HepG2 (cell line): ENCODE data around the gene ACOT8. TPM values are rescaled to one million over a fixed set of nuclear protein-coding genes. Genes with fewer than 3 reads are reported as not detected.

ENCODE experiments used
- ARHGAP35 ChIP-seq: sonication (generic); formaldehyde crosslinking; IDR thresholded peaks from 2 replicates; pipeline ENCODE4 v1.9.0; 2022; ENCODE audit warnings: mild to moderate bottlenecking, inconsistent platforms, moderate library complexity, missing genetic modification reagents, borderline replicate concordance
- CTCF ChIP-seq: sonication (generic); formaldehyde crosslinking; IDR thresholded peaks from 2 replicates; pipeline ENCODE4 v1.5.0; 2020; ENCODE audit warnings: mild to moderate bottlenecking, missing genetic modification reagents, moderate library complexity
- ETV5 ChIP-seq: IDR thresholded peaks from 2 replicates; pipeline ENCODE4 v1.6.1; 2018; ENCODE audit warnings: missing biosample characterization, missing genetic modification reagents, inconsistent platforms, borderline replicate concordance
- FOXO1 ChIP-seq: sonication (generic); formaldehyde crosslinking; IDR thresholded peaks from 2 replicates; pipeline ENCODE4 v1.4.0; 2020; ENCODE audit warnings: missing genetic modification reagents
- GATAD1 ChIP-seq: IDR thresholded peaks from 2 replicates; pipeline ENCODE4 v1.6.1; 2016; ENCODE audit warnings: missing genetic modification reagents, missing compliant biosample characterization
- GLI4 ChIP-seq: sonication (generic); formaldehyde crosslinking; IDR thresholded peaks from 2 replicates; pipeline ENCODE4 v1.5.1; 2020; ENCODE audit warnings: missing genetic modification reagents, mild to moderate bottlenecking, moderate library complexity, borderline replicate concordance
- HNRNPH1 ChIP-seq: fragments of 200-400 bp; formaldehyde crosslinking; optimal IDR thresholded peaks from 2 replicates; pipeline ENCODE3; 2017; ENCODE audit warnings: mild to moderate bottlenecking, low read depth, low read length
- IKZF4 ChIP-seq: sonication (generic); formaldehyde crosslinking; IDR thresholded peaks from 2 replicates; pipeline ENCODE4 v1.5.1; 2020; ENCODE audit warnings: borderline replicate concordance, mild to moderate bottlenecking, low read depth, missing genetic modification reagents; ENCODE audit errors: not compliant biosample characterization
- KLF11 ChIP-seq: IDR thresholded peaks from 2 replicates; pipeline ENCODE4 v1.6.1; 2016; ENCODE audit warnings: missing compliant biosample characterization
- MAZ ChIP-seq, 2 experiments: sonication (generic) in 1 of 2; formaldehyde crosslinking in 1 of 2; IDR thresholded peaks; 2 replicates each; pipeline versions ENCODE4 v1.5.0 to v1.6.1; 2012 to 2020; ENCODE audit warnings: low read depth in 2 of 2, mild to moderate bottlenecking in 2 of 2, borderline replicate concordance in 1 of 2, improper control_type of control experiment in 1 of 2, low read length in 1 of 2, missing genetic modification reagents in 1 of 2, moderate library complexity in 1 of 2
- MXD4 ChIP-seq: IDR thresholded peaks from 2 replicates; pipeline ENCODE4 v1.6.1; 2016; ENCODE audit warnings: mild to moderate bottlenecking, missing biosample characterization, missing genetic modification reagents
- PAF1 ChIP-seq: IDR thresholded peaks from 2 replicates; pipeline ENCODE4 v1.6.1; 2016; ENCODE audit warnings: missing genetic modification reagents, missing compliant biosample characterization
- RBFOX2 ChIP-seq: fragments of 200-400 bp; formaldehyde crosslinking; IDR thresholded peaks from 2 replicates; pipeline ENCODE4 v1.6.1; 2017; ENCODE audit warnings: low read depth, mild to moderate bottlenecking, low read length
- RCOR2 ChIP-seq: IDR thresholded peaks from 2 replicates; pipeline ENCODE4 v1.6.1; 2016; ENCODE audit warnings: missing biosample characterization, missing genetic modification reagents
- SNAI1 ChIP-seq: sonication (generic); formaldehyde crosslinking; IDR thresholded peaks from 2 replicates; pipeline ENCODE4 v1.5.0; 2020; ENCODE audit warnings: mild to moderate bottlenecking, missing genetic modification reagents, borderline replicate concordance
- SP1 ChIP-seq, 2 experiments: fragments of 450-650 bp in 1 of 2; sonication (generic) in 1 of 2; formaldehyde crosslinking in 1 of 2; IDR thresholded peaks; 2 replicates each; pipeline versions ENCODE4 v1.4.0 to v1.6.1; 2016 to 2020; ENCODE audit warnings: missing genetic modification reagents in 1 of 2
- THAP11 ChIP-seq: IDR thresholded peaks from 2 replicates; pipeline ENCODE4 v1.6.1; 2016; ENCODE audit warnings: missing biosample characterization, missing genetic modification reagents
- ZBTB7B ChIP-seq: sonication (generic); formaldehyde crosslinking; IDR thresholded peaks from 2 replicates; pipeline ENCODE4 v1.4.0; 2020; ENCODE audit warnings: missing genetic modification reagents
- ZMYM4 ChIP-seq: sonication (generic); formaldehyde crosslinking; IDR thresholded peaks from 2 replicates; pipeline ENCODE4 v1.8.1; 2023; ENCODE audit warnings: mild to moderate bottlenecking, missing genetic modification reagents
- ZNF12 ChIP-seq: sonication (generic); formaldehyde crosslinking; IDR thresholded peaks from 2 replicates; pipeline ENCODE4 v1.5.0; 2020; ENCODE audit warnings: missing genetic modification reagents
- ZNF577 ChIP-seq: sonication (generic); formaldehyde crosslinking; IDR thresholded peaks from 2 replicates; pipeline ENCODE4 v1.4.0; 2020; ENCODE audit warnings: mild to moderate bottlenecking, low read depth, missing genetic modification reagents, borderline replicate concordance
- ZNF704 ChIP-seq: sonication (generic); formaldehyde crosslinking; IDR thresholded peaks from 2 replicates; pipeline ENCODE4 v1.8.1; 2023; ENCODE audit warnings: mild to moderate bottlenecking, inconsistent platforms, moderate library complexity, missing genetic modification reagents, borderline replicate concordance
- ZSCAN21 ChIP-seq: sonication (generic); formaldehyde crosslinking; IDR thresholded peaks from 2 replicates; pipeline ENCODE4 v1.8.0; 2022; ENCODE audit warnings: mild to moderate bottlenecking, missing genetic modification reagents, moderate library complexity, borderline replicate concordance
- polyA plus RNA-seq, 8 experiments: library from polyadenylated mRNA; depleted of rRNA in 3 of 8; stranded (reverse) in 7 of 8; unstranded in 1 of 8; fragments of >200 nt; fragmentation: Illumina TruSeq in 4 of 8; extraction: Trizol in 4 of 8; gene quantifications; 2 replicates each; pipeline versions ENCODE4 v1.2.1 to v1.2.3, GENCODE V29; 2011 to 2016; ENCODE audit warnings: low read depth in 4 of 8, missing spikeins in 1 of 8, mixed read lengths in 1 of 8; ENCODE audit not compliant: insufficient read depth in 1 of 8
- total RNA-seq, 5 experiments: library from RNA; depleted of rRNA; stranded (reverse); fragments of >200 nt; fragmentation: Illumina TruSeq; extraction: Trizol; gene quantifications; 2 replicates each; pipeline ENCODE4 v1.2.3, GENCODE V29; 2016; ENCODE audit warnings: low read depth in 1 of 5
- TF ChIP-seq, protein P1 (sequence below): sonication (generic); formaldehyde crosslinking; IDR thresholded peaks from 2 replicates; pipeline ENCODE4 v1.4.0; 2020; ENCODE audit warnings: mild to moderate bottlenecking, missing genetic modification reagents
- TF ChIP-seq, protein P2 (sequence below): sonication (generic); formaldehyde crosslinking; IDR thresholded peaks from 2 replicates; pipeline ENCODE4 v1.4.0; 2020; ENCODE audit warnings: missing genetic modification reagents, low read depth, mild to moderate bottlenecking, borderline replicate concordance

ACOT8 gene
- total and polyA plus RNA-seq, 2 of the 13 experiments (the other 11 are each of a cell fraction or from before 2014, with no cell fraction given), result 31.4 to 45.5 TPM

- TF ChIP-seq CTCF (CRISPR knock-in tag) (no peak), SNAI1 (no peak), RBFOX2 (peak; percentile 61), ZNF577 (no peak), ZNF704 (peak; percentile 90), ZMYM4 (CRISPR knock-in tag) (peak; percentile 93), PAF1 (CRISPR knock-in tag) (peak; percentile 69; the same call in 1 of the 2 replicates), IKZF4 (CRISPR knock-in tag) (peak; percentile 61), ETV5 (CRISPR knock-in tag) (peak; percentile 57), SP1 (IDR thresholded peaks at IDR 0.05) (no peak), SP1 (CRISPR knock-in tag; IDR thresholded peaks at IDR 0.05) (peak; percentile 50; the same call in 1 of the 2 replicates), THAP11 (CRISPR knock-in tag) (peak; percentile 80), KLF11 (peak; percentile 85; the same call in 1 of the 2 replicates), ZBTB7B (CRISPR knock-in tag) (peak; percentile 47; the same call in 1 of the 2 replicates), GLI4 (CRISPR knock-in tag) (peak; percentile 91), ARHGAP35 (peak; percentile 92), ZNF12 (0 out of 2 replicates have a peak, but pooled peaks have one; percentile 21), MXD4 (CRISPR knock-in tag) (peak; percentile 61; the same call in 1 of the 2 replicates), HNRNPH1 (no peak), MAZ (IDR thresholded peaks at IDR 0.05; ENCODE audit: borderline replicate concordance, low read depth, low read length) (no peak), MAZ (CRISPR knock-in tag; IDR thresholded peaks at IDR 0.05; ENCODE audit: low read depth) (peak; percentile 59; the same call in 1 of the 2 replicates), FOXO1 (peak; percentile 47), ZSCAN21 (CRISPR knock-in tag) (peak; percentile 32), RCOR2 (CRISPR knock-in tag) (no peak), GATAD1 (CRISPR knock-in tag) (peak; percentile 85)
- TF ChIP-seq, protein P1, sequence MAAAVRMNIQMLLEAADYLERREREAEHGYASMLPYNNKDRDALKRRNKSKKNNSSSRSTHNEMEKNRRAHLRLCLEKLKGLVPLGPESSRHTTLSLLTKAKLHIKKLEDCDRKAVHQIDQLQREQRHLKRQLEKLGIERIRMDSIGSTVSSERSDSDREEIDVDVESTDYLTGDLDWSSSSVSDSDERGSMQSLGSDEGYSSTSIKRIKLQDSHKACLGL (CRISPR knock-in tag), result peak; percentile 35; the same call in 1 of the 2 replicates
- TF ChIP-seq, protein P2, sequence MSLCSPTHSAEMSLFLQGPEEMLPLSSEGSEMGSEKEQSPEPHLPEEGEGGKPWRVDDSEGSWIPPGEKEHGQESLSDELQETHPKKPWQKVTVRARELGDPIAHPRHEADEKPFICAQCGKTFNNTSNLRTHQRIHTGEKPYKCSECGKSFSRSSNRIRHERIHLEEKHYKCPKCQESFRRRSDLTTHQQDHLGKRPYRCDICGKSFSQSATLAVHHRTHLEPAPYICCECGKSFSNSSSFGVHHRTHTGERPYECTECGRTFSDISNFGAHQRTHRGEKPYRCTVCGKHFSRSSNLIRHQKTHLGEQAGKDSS, result peak; percentile 56; the same call in 1 of the 2 replicates
Observed at GRCh38 chr20:45880988-45881788, 24.0 kb upstream of the ACOT8 start, which contains the start of gene ZSWIM1 (continued).
